Endothelial cell of umbilical vein (primary cell): ENCODE data around the gene UBR7. TPM values are rescaled to one million over a fixed set of nuclear protein-coding genes. Genes with fewer than 3 reads are reported as not detected.
A peak's percentile ranks its signal among the peaks of the same experiment; 100 is the strongest.
"Not testable (repeated sequence)": the region's sequence is repeated elsewhere in the genome, so short reads cannot be mapped to it uniquely, and the experiment has no call there.

Experiments used
- Bru-seq: library from RNA; stranded (reverse); fragments of 400-500 nt; gene quantifications from one replicate; lab custom pipeline; 2021; lab: Mats Ljungman, UMichigan
- BruChase-seq, 2 experiments: library from RNA; stranded (reverse); fragments of 400-500 nt; gene quantifications; one replicate each; lab custom pipeline; 2021; lab: Mats Ljungman, UMichigan
- BruUV-seq: library from RNA; stranded (reverse); fragments of 400-500 nt; replicated peaks from 2 replicates; lab custom pipeline; 2021; lab: Mats Ljungman, UMichigan
- CTCF ChIA-PET: fragments of 300-600, 350-600 bp; sonication (Branson Sonifier 250); formaldehyde crosslinking; loops from one replicate; lab custom pipeline; 2021; ENCODE audit warnings: antibody characterized with exemption, inconsistent platforms; lab: Charles Lee
- POLR2A ChIA-PET: fragments of 300-600, 350-600 bp; sonication (Branson Sonifier 250); formaldehyde crosslinking; loops from one replicate; lab custom pipeline; 2021; ENCODE audit warnings: antibody characterized with exemption, inconsistent platforms; lab: Charles Lee
- DNase-seq: peaks from one replicate; pipeline ENCODE4 v3.0.0-alpha.2; 2011; ENCODE audit warnings: low read depth, low spot score
- FAIRE-seq: peaks from 2 replicates; lab custom pipeline; 2011; peaks lifted over from hg19 to GRCh38; lab: Jason Lieb, UNC
- H2AFZ ChIP-seq: 2 replicates; pipeline ENCODE4 v1.6.0; 2012; ENCODE audit warnings: low read depth, low read length, control low read depth, inconsistent platforms
- H3K27ac ChIP-seq: 2 replicates; pipeline ENCODE4 v1.5.1; 2011; ENCODE audit warnings: low read depth, mild to moderate bottlenecking, control low read depth, low read length, moderate library complexity; ENCODE audit not compliant: insufficient read depth
- H3K27me3 ChIP-seq, 2 experiments: 2 replicates each; pipeline versions ENCODE4 v1.6.0 to v1.6.1; 2011; ENCODE audit warnings: low read length in 2 of 2, mixed read lengths in 1 of 2; ENCODE audit not compliant: control insufficient read depth in 2 of 2, insufficient read depth in 2 of 2
- H3K36me3 ChIP-seq, 2 experiments: 2 replicates in 1 of 2; 3 replicates in 1 of 2; pipeline ENCODE4 v1.5.1; 2011; ENCODE audit warnings: low read length in 2 of 2, mild to moderate bottlenecking in 1 of 2, moderate library complexity in 1 of 2; ENCODE audit not compliant: control insufficient read depth in 2 of 2, insufficient read depth in 2 of 2; ENCODE audit errors: extremely low read depth in 1 of 2
- H3K4me1 ChIP-seq: 3 replicates; pipeline ENCODE4 v1.5.1; 2011; ENCODE audit warnings: mild to moderate bottlenecking, low read length; ENCODE audit not compliant: control insufficient read depth, insufficient read depth; ENCODE audit errors: extremely low read depth
- H3K4me2 ChIP-seq: 2 replicates; pipeline ENCODE4 v1.6.1; 2011; ENCODE audit warnings: low read length, control low read depth, mixed read lengths; ENCODE audit not compliant: insufficient read depth
- H3K4me3 ChIP-seq, 3 experiments: fragments of 200-600 bp in 1 of 3; sonication (generic), shearing (Covaris generic) in 1 of 3; replicated peaks in 1 of 3; 2 replicates each; pipeline ENCODE4 v1.5.1; 2011 to 2016; ENCODE audit warnings: control low read depth in 3 of 3, low read length in 3 of 3, mild to moderate bottlenecking in 2 of 3, inconsistent platforms in 1 of 3, low read depth in 1 of 3, moderate library complexity in 1 of 3; ENCODE audit not compliant: insufficient read depth in 1 of 3
- H3K79me2 ChIP-seq: 2 replicates; pipeline ENCODE4 v1.6.0; 2012; ENCODE audit warnings: low read length, inconsistent platforms; ENCODE audit not compliant: control insufficient read depth, insufficient read depth
- H3K9ac ChIP-seq: replicated peaks from 2 replicates; pipeline ENCODE3; 2011; ENCODE audit warnings: low read length, control low read depth; ENCODE audit not compliant: insufficient read depth; ENCODE audit errors: extremely low read depth
- H3K9me1 ChIP-seq: replicated peaks from 3 replicates; pipeline ENCODE4 v1.6.0; 2011; ENCODE audit warnings: mild to moderate bottlenecking, low read length; ENCODE audit not compliant: control insufficient read depth, insufficient read depth; ENCODE audit errors: extremely low read depth
- H3K9me3 ChIP-seq: replicated peaks from 2 replicates; pipeline ENCODE4 v1.5.1; 2012; ENCODE audit warnings: low read length, inconsistent platforms; ENCODE audit not compliant: control insufficient read depth, insufficient read depth
- H4K20me1 ChIP-seq: replicated peaks from 2 replicates; pipeline ENCODE3; 2011; ENCODE audit warnings: mild to moderate bottlenecking, low read length; ENCODE audit not compliant: control insufficient read depth, insufficient read depth; ENCODE audit errors: extremely low read depth
- CTCF ChIP-seq, 2 donors: IDR thresholded peaks; 1 replicate in 1 of 2; 2 replicates in 1 of 2; pipeline ENCODE4 v1.5.1; 2011; ENCODE audit warnings: low read length in 2 of 2, mild to moderate bottlenecking in 2 of 2, moderate library complexity in 2 of 2, control low read depth in 1 of 2, inconsistent platforms in 1 of 2, low read depth in 1 of 2; ENCODE audit not compliant: insufficient read depth in 1 of 2; ENCODE audit errors: extremely low read depth in 1 of 2
- EZH2 ChIP-seq: IDR thresholded peaks from 2 replicates; pipeline ENCODE4 v1.6.1; 2012; ENCODE audit warnings: borderline replicate concordance, low read depth, mild to moderate bottlenecking, moderate library complexity, low read length, inconsistent platforms; ENCODE audit not compliant: severe bottlenecking
- FOS ChIP-seq: IDR thresholded peaks from 2 replicates; pipeline ENCODE4 v1.6.1; 2011; ENCODE audit warnings: mild to moderate bottlenecking, low read length, moderate library complexity, borderline replicate concordance; ENCODE audit not compliant: insufficient read depth
- GATA2 ChIP-seq: IDR thresholded peaks from 2 replicates; pipeline ENCODE4 v1.7.0; 2011; ENCODE audit warnings: low read depth, mild to moderate bottlenecking, moderate library complexity, mixed read lengths, low read length; ENCODE audit not compliant: insufficient read length, insufficient read depth
- JUN ChIP-seq: IDR thresholded peaks from 2 replicates; pipeline ENCODE4 v1.6.1; 2011; ENCODE audit warnings: borderline replicate concordance, low read depth; ENCODE audit not compliant: insufficient read length, insufficient read depth
- MYC ChIP-seq: IDR thresholded peaks from one replicate; pipeline ENCODE4 v1.6.1; 2011; ENCODE audit warnings: mild to moderate bottlenecking, low read depth, low read length
- POLR2A ChIP-seq: IDR thresholded peaks from 2 replicates; pipeline ENCODE4 v1.6.1; 2012; ENCODE audit warnings: low read depth, mild to moderate bottlenecking, control low read depth, low read length
- POLR2AphosphoS5 ChIP-seq: IDR thresholded peaks from 2 replicates; pipeline ENCODE4 v1.6.1; 2012; ENCODE audit warnings: low read depth, mild to moderate bottlenecking, control low read depth, low read length, moderate library complexity; ENCODE audit not compliant: insufficient read depth
- dilution Hi-C: fragments of 300-500 bp; cut with MboI; formaldehyde crosslinking; loops from one replicate; pipeline ENCODE4 v1.15.0; 2019; ENCODE audit warnings: low sequenced_read_pairs; ENCODE audit not compliant: extremely low pct_ligation_motif_present
- intact Hi-C: fragments of 100-400 bp; cut with micrococcal nuclease; formaldehyde crosslinking; loops from one replicate; pipeline ENCODE4 v1.10.0; 2022
- long read RNA-seq: library from polyadenylated mRNA; stranded (forward); transcript quantifications from one replicate; pipeline ENCODE4 v2.0.0, GENCODE V29; 2021
- polyA minus RNA-seq, 3 experiments: library from RNA; depleted of rRNA, polyadenylated mRNA; stranded (reverse); fragments of >200 nt; gene quantifications; 1 replicate in 1 of 3; 2 replicates in 2 of 3; pipeline ENCODE4 v1.2.3, GENCODE V29; 2011
- polyA plus RNA-seq, 4 experiments: library from polyadenylated mRNA; depleted of rRNA in 3 of 4; stranded (reverse) in 3 of 4; unstranded in 1 of 4; fragments of >200 nt; gene quantifications; 2 replicates each; pipeline versions ENCODE4 v1.2.1 to v1.2.3, GENCODE V29; 2011 to 2012; ENCODE audit warnings: missing spikeins in 1 of 4
- total RNA-seq: library from RNA; stranded (reverse); gene quantifications from 2 replicates; pipeline ENCODE4 v1.2.3, GENCODE V29; 2021
- TF ChIP-seq, protein P1 (sequence below): IDR thresholded peaks from 2 replicates; pipeline ENCODE4 v1.6.1; 2011; ENCODE audit not compliant: insufficient read depth, insufficient read length

The UBR7 gene, protein sequence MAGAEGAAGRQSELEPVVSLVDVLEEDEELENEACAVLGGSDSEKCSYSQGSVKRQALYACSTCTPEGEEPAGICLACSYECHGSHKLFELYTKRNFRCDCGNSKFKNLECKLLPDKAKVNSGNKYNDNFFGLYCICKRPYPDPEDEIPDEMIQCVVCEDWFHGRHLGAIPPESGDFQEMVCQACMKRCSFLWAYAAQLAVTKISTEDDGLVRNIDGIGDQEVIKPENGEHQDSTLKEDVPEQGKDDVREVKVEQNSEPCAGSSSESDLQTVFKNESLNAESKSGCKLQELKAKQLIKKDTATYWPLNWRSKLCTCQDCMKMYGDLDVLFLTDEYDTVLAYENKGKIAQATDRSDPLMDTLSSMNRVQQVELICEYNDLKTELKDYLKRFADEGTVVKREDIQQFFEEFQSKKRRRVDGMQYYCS
- total RNA-seq (22.2 and 24.1 TPM in 2 replicates), polyA plus RNA-seq (14.6 and 16.8 TPM in 2 replicates), polyA minus RNA-seq (14.3 and 16.2 TPM in 2 replicates), Bru-seq, nascent RNA (percentile 67 among the genes with signal in this experiment), BruChase-seq, experiment 1, labeled RNA remaining after a 6-hour chase (percentile 89 among the genes with signal in this experiment), BruChase-seq, experiment 2, labeled RNA remaining after a 2-hour chase (percentile 76 among the genes with signal in this experiment)
- polyA plus RNA-seq (2011; cell fraction: cytosol; rRNA removed), result 21.0 and 22.0 TPM in 2 replicates
- 15.2 and 18.0 TPM in 2 replicates for polyA plus RNA-seq (2011; cell fraction: nucleus; rRNA removed)
- 15.3 and 23.6 TPM in 2 replicates for polyA plus RNA-seq (2012)
- polyA minus RNA-seq (2011; cell fraction: cytosol; rRNA and poly(A)+ RNA removed), result 26.0 TPM
- 8.3 and 9.6 TPM in 2 replicates for polyA minus RNA-seq (2011; cell fraction: nucleus; rRNA and poly(A)+ RNA removed)
- long read RNA-seq, transcript UBR7-201 (11 exons, 3,694 nt), result major isoform, 57 of 77 reads
- long read RNA-seq, partial matches to known transcripts, result 2 of 77 reads
- long read RNA-seq, other reads (novel, unspliced or antisense), result 17 of 77 reads

GRCh38 chr14:93206793-93207467 is at the start of gene UBR7, which contains the start of gene GON7:
UBR7 (plus strand) TSS chr14:93207256; CDS start chr14:93207292, 36 bp downstream.
GON7 (minus strand) TSS chr14:93207065; CDS start chr14:93207037, 28 bp downstream.
- peak within 1 kb of the TSS; percentile 77 to 88 (median 77) for H3K4me3 ChIP-seq
- peaks cover 12% of the 10 kb centered on the region for H3K4me1 ChIP-seq
- H3K79me2 ChIP-seq, result peaks cover 38% of the 10 kb centered on the region
- TF ChIP-seq POLR2AphosphoS5 (peak; percentile 81), JUN (no peak), MYC (no peak), GATA2 (no peak), POLR2A (peak; percentile 76), FOS (no peak), EZH2 (no peak), CTCF (IDR thresholded peaks at IDR 0.05; ENCODE audit: extremely low read depth in 1 of 2, insufficient read depth in 1 of 2, low read depth in 1 of 2, low read length in 2 of 2) (peak in 1 of 2 donors; percentile 12)
- TF ChIP-seq, protein P1, sequence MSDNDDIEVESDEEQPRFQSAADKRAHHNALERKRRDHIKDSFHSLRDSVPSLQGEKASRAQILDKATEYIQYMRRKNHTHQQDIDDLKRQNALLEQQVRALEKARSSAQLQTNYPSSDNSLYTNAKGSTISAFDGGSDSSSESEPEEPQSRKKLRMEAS, result no peak
- H3K27ac ChIP-seq, result peak within 1 kb of the TSS; percentile 79
- POLR2A ChIA-PET, result interaction anchor here (1.0 to 1.6 kb wide), 4 partner anchors 10 to 125 kb away, joined by 3 to 8 read pairs (median 6); partner anchors contain the start of genes LYSET and MOAP1
- H3K27me3 ChIP-seq, result no peaks in the 10 kb centered on the region
- peak; percentile 97 for DNase-seq
- peak; percentile 89 for FAIRE-seq
- H3K36me3 ChIP-seq, result no peaks in the 10 kb centered on the region
- peak within 1 kb of the TSS; percentile 83 for H2AFZ ChIP-seq
- H3K9me1 ChIP-seq, result no peaks in the 10 kb centered on the region
- H3K4me2 ChIP-seq, result peak within 1 kb of the TSS; percentile 91
- H3K9me3 ChIP-seq, result no peaks in the 10 kb centered on the region
- dilution Hi-C loops (no loop called here), intact Hi-C loops (loop anchor here (1.0 kb wide), 5 partner anchors 22 to 819 kb away; partner anchors contain the start of genes BTBD7, LYSET and OTUB2)
- CTCF ChIA-PET, result interaction anchor here (0.8 to 2.6 kb wide), 23 partner anchors 9 to 793 kb away, joined by 3 to 33 read pairs (median 5); partner anchors contain the start of genes ITPK1, LYSET and MOAP1
- BruUV-seq, result TSS peak; percentile 46
- H3K9ac ChIP-seq, result peak within 1 kb of the TSS; percentile 85
- H4K20me1 ChIP-seq, result no peaks in the 10 kb centered on the region

DNA sequence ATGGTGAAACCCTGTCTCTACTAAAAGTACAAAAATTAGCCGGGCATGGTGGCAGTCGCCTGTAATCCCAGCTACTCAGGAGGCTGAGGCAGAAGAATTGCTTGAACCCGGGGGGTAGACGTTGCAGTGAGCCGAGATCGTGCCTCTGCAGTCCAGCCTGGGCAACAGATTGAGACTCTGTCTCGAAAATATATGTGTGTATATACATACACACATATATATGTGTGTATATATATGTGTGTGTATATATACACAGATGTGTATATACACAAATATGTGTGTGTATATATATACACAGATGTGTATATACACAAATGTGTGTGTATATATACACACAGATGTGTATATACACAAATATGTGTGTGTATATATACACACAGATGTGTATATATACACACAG is 48.7 kb upstream of the UBR7 start:
- intact Hi-C loops, DNase-seq, CTCF ChIA-PET: not testable (repeated sequence)

More for the DNA sequence above, 48.7 kb upstream of the UBR7 start:
- H3K9me1 ChIP-seq, H4K20me1 ChIP-seq, dilution Hi-C loops, H3K36me3 ChIP-seq, H3K4me2 ChIP-seq, FAIRE-seq, H2AFZ ChIP-seq, H3K27ac ChIP-seq, H3K9ac ChIP-seq, H3K9me3 ChIP-seq, H3K4me3 ChIP-seq, H3K27me3 ChIP-seq, H3K79me2 ChIP-seq, H3K4me1 ChIP-seq, BruUV-seq, POLR2A ChIA-PET: not testable (repeated sequence)
